GM12891 (cell line): ENCODE results near the gene NEURL4.

Experiments used
- POLR2A ChIP-seq: IDR thresholded peaks from 2 replicates; pipeline ENCODE4 v1.6.1; 2011; ENCODE audit warnings: low read depth, low read length, control low read depth
- SPI1 ChIP-seq: IDR thresholded peaks from 2 replicates; pipeline ENCODE4 v1.6.1; 2011; ENCODE audit warnings: low read depth, low read length, control low read depth

GRCh38 chr17:7332111-7332510 is 3.0 kb upstream of the NEURL4 start:
- TF ChIP-seq SPI1 (no peak), POLR2A (no peak)
